ENCODE data around the gene UBE2F.
A peak's percentile ranks its signal among the peaks of the same experiment; 100 is the strongest.
"Not testable (repeated sequence)": the region's sequence is repeated elsewhere in the genome, so short reads cannot be mapped to it uniquely, and the experiment has no call there.

Gene UBE2F

GRCh38 chr2:237980751-237981150 lies 13.9 kb downstream of the UBE2F start:
- DNase-seq: peak; percentile 59

GRCh38 chr2:237981621-237982020 lies 14.8 kb downstream of the UBE2F start:
- DNase-seq: not testable (repeated sequence)

- DNase-seq: no peak
Measured at GRCh38 chr2:237982039-237982725, 15.4 kb downstream of the UBE2F start.

DNA sequence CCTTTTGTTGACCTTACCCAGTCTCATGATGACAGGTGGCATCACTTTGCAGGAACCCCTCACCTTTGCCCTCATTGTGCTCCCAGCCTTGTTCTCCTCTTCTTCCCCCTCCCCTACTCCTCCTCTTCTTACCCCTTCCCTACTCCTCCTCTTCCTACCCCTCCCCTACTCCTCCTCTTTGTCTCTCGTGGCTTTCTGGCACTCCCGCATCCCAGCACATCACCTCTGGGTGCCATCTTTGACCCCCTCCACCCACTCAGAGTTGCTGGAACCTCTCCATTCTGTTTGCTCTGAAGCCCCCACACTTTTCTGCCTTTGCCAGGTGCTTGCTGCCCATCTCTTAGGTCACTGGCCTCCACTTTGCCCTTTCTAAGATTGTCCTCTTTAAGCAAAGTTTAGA lies 17.1 kb downstream of the UBE2F start:
- DNase-seq: no peak

DNA sequence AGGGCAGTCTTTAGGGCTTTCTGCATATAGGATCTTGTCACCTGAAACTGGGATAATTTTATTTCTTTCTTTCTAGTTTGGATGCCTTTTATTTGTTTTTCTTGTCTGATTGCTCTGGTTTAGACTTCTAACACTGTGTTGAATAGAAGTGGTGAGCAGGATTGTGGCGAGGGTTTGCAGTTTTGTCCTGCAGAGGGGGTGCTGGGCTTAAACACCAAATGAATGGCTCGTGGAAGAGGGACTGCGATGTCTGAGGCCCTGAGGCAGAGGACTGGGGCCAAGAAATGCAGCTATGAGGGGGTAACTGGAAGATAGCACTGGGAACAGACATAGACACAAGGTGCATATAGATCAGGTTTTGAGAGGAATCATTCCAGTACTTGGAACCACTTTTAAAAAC lies 20.5 kb downstream of the UBE2F start:
- no peak for DNase-seq

- DNase-seq: no peak
Measured at GRCh38 chr2:237993701-237994100, 26.9 kb downstream of the UBE2F start.

- DNase-seq: no peak
Measured at GRCh38 chr2:237995036-237995435, 28.2 kb downstream of the UBE2F start.

DNA sequence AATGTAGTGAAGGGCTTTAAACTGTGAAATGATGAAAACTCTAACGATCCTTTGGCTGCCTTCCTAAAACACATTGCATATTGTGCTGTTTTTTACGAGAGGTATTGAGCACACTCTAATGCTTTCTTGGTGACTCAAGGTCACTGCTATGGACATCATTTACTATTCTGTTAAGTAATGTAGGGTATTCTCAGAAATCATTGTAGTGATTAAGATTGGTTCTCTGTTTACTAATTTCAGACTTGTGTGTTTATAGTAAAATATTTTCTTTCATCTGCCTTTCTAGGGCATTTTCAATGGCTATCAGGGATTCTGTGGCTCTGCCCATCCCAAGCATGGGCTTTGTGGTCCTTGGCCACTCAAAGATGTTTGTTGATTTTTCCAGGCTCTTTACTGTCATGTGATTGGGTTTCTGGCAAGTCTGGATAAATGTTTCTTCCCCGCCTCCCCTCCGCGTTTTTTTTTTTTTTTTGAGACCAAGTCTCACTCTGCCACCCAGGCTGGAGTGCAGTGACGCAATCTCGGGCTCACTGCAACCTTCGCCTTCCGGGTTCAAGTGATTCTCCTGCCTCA lies 29.3 kb downstream of the UBE2F start:
- no peak for DNase-seq

GRCh38 chr2:237997521-237997920 lies 30.7 kb downstream of the UBE2F start:
- no peak for DNase-seq

DNA sequence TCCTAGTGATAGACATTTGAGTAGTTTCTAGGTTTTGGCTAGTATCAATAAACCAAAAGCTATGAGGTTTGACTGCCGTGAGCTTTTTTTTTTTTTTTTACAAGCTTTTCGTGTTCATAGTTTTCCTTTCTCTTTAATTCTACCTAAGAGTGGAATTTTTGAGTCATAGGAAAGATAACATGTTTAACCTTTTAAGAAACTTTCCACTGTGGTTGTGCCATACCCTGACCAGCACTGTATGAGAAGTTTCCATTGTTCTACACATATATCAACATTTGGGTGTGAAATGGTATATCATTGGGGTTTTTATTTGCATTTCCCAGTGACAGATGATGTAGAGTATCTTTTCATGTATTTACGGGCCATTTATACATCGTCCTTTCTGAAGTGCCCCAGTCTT lies 31.7 kb downstream of the UBE2F start:
- DNase-seq: no peak

DNA sequence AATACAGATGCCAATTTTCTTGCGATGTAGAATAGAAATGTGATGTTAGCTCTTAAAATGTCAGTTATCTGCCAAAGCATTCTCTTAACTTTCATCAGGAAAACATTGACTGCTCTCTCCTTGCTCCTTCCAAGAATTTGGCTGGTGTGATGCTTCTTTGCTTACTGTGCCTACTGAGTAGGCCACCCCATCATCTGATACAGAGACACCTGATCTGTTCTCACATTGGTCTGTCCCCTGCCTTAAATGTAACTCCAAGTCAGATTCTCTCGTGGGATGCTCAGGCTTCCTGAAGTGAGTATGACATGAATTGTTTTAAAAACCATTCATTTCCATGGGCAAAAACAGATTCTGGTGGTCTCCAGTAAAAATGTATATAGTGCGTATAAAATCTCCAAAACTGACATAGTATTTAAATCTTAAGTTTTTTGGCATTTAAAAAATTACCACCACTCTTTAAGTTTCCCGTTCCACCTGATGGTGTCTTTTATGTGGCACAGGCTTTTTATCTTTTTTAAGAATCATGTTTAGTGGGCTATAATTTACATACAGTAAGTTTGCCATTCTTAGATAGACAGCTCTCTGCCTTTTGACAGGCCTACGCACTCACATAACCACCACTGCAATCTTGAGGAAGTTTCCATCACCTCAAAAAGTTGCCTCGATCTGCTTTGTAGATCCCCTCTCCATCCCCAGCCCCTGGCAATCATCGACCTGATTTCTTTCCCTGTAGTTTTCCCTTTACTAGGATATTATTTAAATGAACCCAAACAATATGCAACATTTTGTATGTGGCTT lies 36.6 kb downstream of the UBE2F start:
- DNase-seq: peak; percentile 46

DNA sequence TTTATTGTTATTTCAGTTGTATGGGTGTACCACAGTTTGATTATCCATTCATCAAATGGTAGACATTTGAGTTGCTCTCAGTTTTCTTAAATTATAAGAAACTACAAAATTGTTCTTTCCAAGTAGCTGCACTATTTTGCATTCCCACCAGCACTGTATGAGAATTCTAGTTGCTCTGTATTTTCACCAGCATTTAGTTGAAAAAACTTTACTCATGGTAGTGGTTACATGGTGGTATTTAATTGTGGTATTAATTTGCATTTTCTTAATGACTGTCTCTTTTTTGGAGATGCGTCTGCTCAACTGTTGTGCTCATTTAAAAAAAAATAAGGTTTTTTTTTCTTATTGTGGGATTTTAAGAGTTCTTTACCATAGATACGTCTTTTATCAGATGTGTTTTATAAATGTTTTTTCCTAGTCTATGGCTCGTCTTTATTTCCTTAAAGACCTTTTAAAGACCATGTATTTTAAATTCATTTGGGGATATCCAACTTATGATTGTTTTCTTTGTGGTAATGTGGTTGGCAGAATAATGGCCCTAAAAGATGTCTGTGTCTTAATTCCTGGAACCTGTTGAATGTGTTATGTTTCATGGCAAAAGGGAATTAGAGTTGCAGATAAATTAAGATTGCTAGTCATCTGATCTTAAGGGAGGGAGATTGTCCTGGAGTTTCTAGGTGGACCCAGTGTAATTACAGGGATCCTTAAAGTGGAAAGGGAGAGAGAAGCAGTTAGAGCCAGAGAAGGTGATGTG lies 37.4 kb downstream of the UBE2F start:
- DNase-seq: no peak

- DNase-seq: no peak
Measured at GRCh38 chr2:238005528-238005927, 38.7 kb downstream of the UBE2F start.

- no peak for DNase-seq
Measured at GRCh38 chr2:238006510-238006909, 39.7 kb downstream of the UBE2F start.

DNA sequence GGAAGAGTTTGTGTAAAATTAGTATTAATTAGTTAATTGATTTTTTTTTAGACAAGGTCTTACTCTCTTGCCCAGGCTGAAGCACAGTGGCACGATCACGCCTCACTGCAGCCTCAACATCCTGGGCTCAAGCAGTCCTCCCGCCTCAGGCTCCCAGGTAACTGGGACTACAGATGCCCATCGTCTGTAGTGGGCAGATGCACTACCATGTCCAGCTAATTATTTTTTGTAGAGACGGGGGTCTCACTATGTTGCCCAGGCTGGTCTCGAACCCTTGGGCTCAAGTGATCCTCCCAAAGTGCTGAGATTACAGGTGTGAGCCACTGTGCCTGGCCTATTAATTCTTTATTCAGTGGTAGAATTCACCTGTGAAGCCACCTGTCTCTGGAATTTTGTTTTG lies 41.1 kb downstream of the UBE2F start:
- DNase-seq: no peak

- no peak for DNase-seq
Measured at GRCh38 chr2:238009563-238009962, 42.7 kb downstream of the UBE2F start.

DNA sequence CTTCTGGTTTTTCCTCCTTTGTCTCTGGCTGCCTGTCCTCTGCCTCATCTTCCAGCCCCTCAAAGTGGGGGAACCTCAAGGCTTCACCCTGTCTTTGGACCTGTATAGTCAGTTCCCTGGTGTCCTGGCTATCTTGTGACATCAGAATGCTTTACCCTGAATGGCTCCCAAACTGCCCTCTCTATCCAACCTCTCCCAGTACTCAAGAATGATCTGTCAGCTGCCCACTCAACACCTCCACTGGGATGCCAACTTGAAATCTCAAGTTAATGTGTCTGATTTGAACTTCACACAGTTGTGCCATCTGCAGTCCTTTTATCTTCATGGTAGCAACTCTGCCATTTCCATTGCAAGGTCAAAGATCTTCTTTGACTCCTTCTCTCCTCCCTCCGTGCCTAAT lies 43.8 kb downstream of the UBE2F start:
- no peak for DNase-seq

DNA sequence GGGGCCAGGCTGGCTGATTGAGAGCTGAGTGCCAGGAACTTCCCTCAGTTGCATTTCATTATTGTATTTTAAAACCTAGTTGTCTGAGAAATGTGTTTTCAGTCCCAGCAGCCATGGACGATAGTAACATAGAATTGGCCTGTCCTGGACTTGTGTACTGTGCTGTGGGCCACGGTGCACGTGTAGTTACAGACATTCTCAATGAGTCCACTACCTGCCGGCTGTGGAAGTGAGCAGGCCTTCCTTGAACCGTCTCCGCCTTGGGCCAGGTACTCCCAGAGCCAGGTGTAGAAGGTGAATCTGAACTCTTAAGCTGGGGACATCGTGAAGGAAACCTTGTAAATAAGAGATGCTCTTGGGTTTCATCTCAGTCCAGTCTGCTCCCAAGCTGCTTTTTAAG lies 47.0 kb downstream of the UBE2F start:
- DNase-seq: no peak

- no peak for DNase-seq
Measured at GRCh38 chr2:238015705-238016104, 48.9 kb downstream of the UBE2F start.

GRCh38 chr2:238016526-238016925 lies 49.7 kb downstream of the UBE2F start:
- no peak for DNase-seq

DNA sequence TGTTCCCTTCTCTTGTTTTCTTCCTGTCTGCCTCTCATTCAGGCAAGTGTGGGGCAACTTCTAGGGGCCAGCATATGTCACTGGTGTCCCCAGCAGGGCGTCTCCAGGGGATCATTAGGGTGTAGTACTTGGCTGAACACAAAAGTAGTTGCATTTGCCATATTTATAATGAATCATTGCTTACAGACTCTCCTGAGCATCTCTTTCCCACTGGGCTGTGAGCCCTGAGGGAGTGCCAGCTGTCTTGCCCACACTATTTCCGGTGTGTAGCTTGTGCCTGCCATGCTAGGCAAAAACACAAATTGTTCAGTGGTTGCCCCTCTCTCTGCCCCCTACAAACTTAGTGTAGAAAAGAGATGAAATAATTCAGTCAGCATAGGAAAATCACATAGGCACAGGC lies 53.1 kb downstream of the UBE2F start:
- DNase-seq: no peak

DNA sequence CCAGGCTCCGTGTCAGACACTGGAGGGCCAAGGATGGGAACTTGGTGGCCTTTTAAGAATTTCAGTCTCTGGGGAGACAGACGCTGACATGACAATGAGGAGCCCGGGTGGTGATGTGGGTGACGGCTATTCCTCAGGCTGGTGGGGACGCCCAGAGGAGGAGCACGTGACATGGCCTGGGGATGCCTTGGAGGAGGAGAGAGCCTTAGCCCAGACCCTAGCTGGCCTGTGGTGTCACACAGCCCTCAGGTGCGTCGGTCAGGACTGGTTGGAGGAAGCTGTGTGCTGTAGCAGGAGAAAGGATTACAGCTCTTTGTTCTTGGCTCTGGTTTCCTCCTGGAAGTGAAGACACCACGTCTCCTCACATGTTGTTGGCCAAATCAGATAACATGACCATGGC lies 54.0 kb downstream of the UBE2F start:
- no peak for DNase-seq

- DNase-seq: no peak
Measured at GRCh38 chr2:238021327-238021726, 54.5 kb downstream of the UBE2F start.

Measured in stimulated activated CD8-positive, alpha-beta memory T cell treated with anti-CD3 and anti-CD28 coated beads, Interleukin-4, amount 100 ng/mL, for 48 hours (primary cell).